AG04449 (cell line): ENCODE results near the gene GFRA1.
"Not testable (repeated sequence)": the region's sequence is repeated elsewhere in the genome, so short reads cannot be mapped to it uniquely, and the experiment has no call there.

Experiments used
- CTCF ChIA-PET: fragments of 350-600 bp; formaldehyde crosslinking; extraction: SDS; loops from one replicate; lab custom pipeline; 2021; ENCODE audit warnings: antibody characterized with exemption; lab: Yijun Ruan, JAX
- POLR2A ChIA-PET: fragments of 400-600, 350-600 bp; formaldehyde crosslinking; extraction: SDS; loops from one replicate; lab custom pipeline; 2020; ENCODE audit warnings: antibody characterized with exemption, inconsistent platforms; lab: Yijun Ruan, JAX
- DNase-seq: peaks from one replicate; pipeline ENCODE4 v3.0.0-alpha.2; 2010; ENCODE audit warnings: low read depth, low spot score
- H3K4me3 ChIP-seq: 2 replicates; pipeline ENCODE4 v1.5.1; 2011; ENCODE audit warnings: low read depth, mild to moderate bottlenecking, control low read depth, low read length
- TF ChIP-seq, protein P1 (sequence below): IDR thresholded peaks from one replicate; pipeline ENCODE4 v1.5.1; 2011; ENCODE audit warnings: mild to moderate bottlenecking, moderate library complexity, low read length, control low read depth, inconsistent platforms; ENCODE audit not compliant: insufficient read depth; ENCODE audit errors: missing control alignments

GFRA1 gene

GRCh38 chr10:116168745-116169144 is 104.3 kb downstream of the GFRA1 start:
- TF ChIP-seq, protein P1, sequence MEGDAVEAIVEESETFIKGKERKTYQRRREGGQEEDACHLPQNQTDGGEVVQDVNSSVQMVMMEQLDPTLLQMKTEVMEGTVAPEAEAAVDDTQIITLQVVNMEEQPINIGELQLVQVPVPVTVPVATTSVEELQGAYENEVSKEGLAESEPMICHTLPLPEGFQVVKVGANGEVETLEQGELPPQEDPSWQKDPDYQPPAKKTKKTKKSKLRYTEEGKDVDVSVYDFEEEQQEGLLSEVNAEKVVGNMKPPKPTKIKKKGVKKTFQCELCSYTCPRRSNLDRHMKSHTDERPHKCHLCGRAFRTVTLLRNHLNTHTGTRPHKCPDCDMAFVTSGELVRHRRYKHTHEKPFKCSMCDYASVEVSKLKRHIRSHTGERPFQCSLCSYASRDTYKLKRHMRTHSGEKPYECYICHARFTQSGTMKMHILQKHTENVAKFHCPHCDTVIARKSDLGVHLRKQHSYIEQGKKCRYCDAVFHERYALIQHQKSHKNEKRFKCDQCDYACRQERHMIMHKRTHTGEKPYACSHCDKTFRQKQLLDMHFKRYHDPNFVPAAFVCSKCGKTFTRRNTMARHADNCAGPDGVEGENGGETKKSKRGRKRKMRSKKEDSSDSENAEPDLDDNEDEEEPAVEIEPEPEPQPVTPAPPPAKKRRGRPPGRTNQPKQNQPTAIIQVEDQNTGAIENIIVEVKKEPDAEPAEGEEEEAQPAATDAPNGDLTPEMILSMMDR = no peak
- DNase-seq = no peak
- no peak overlapping the region for H3K4me3 ChIP-seq
- CTCF ChIA-PET = no interaction called here
- POLR2A ChIA-PET = no interaction called here

DNA sequence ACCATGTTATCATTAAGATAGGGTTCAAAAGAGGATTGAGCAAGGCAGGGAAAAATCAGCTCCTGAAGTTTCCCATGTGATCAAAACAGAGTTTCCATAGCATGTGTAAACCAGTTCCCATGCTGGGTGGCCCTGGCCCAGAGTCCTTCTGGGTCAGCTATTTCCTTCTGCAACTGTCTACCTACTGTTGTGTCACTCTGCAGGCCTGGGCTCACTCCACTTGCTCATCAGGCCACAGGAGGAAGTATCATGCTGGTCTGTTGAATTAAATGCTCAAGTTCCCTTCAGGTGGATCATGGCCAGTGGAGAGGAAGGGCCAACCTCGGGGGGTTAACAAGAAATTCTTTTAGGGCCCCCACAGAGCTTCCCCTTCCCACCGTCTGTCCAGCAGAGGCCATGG is 104.7 kb downstream of the GFRA1 start:
- CTCF ChIA-PET = no interaction called here
- POLR2A ChIA-PET = no interaction called here

DNA sequence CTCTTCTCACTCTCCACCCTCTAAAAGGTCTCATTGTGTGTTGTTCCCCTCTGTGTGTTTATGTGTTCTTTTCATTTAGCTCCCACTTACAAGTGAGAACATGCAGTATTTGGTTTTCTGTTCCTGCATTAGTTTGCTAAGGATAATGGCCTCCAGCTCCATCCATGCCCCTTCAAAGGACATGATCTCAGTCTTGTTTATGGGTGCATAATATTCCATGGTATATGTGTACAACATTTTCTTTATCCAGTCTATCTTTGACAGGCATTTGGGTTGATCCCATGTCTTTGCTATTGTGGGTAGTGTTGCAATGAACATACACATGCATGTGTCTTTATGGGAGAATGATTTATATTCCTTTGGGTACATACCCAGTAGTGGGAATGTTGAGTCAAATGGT is 107.1 kb downstream of the GFRA1 start:
- POLR2A ChIA-PET, CTCF ChIA-PET, DNase-seq, H3K4me3 ChIP-seq: not testable (repeated sequence)

More for the DNA sequence above, 104.7 kb downstream of the GFRA1 start:
- no peak overlapping the region for H3K4me3 ChIP-seq
- no peak for DNase-seq
- TF ChIP-seq, protein P1 = no peak

- TF ChIP-seq, protein P1 = no peak
- DNase-seq = no peak
- CTCF ChIA-PET = no interaction called here
- no peak overlapping the region for H3K4me3 ChIP-seq
- POLR2A ChIA-PET = no interaction called here
Observed at GRCh38 chr10:116164291-116164690, 108.7 kb downstream of the GFRA1 start.

- POLR2A ChIA-PET = no interaction called here
- CTCF ChIA-PET = no interaction called here
- TF ChIP-seq, protein P1 = no peak
Observed at GRCh38 chr10:116163333-116164131, 109.5 kb downstream of the GFRA1 start.

GRCh38 chr10:116162851-116163250 is 110.2 kb downstream of the GFRA1 start:
- no peak for DNase-seq
- POLR2A ChIA-PET = no interaction called here
- TF ChIP-seq, protein P1 = no peak
- CTCF ChIA-PET = no interaction called here
- no peak overlapping the region for H3K4me3 ChIP-seq

More at GRCh38 chr10:116163333-116164131, 109.5 kb downstream of the GFRA1 start:
- H3K4me3 ChIP-seq = no peak overlapping the region
- no peak for DNase-seq

GRCh38 chr10:116160271-116160670 is 112.7 kb downstream of the GFRA1 start:
- CTCF ChIA-PET = no interaction called here

More at GRCh38 chr10:116160271-116160670, 112.7 kb downstream of the GFRA1 start:
- TF ChIP-seq, protein P1 = no peak
- no peak overlapping the region for H3K4me3 ChIP-seq
- no peak for DNase-seq
- POLR2A ChIA-PET = no interaction called here
